Umbilical cord (tissue), 2 donors: ENCODE data around the gene SPRED3. TPM values are rescaled to one million over a fixed set of nuclear protein-coding genes. Genes with fewer than 3 reads are reported as not detected.
"Not testable (repeated sequence)": the region's sequence is repeated elsewhere in the genome, so short reads cannot be mapped to it uniquely, and the experiment has no call there.

Experiments used
- DNase-seq: peaks from one replicate; pipeline ENCODE4 v3.0.0-alpha.2; 2015; ENCODE audit warnings: low spot score
- total RNA-seq: library from RNA; depleted of rRNA; stranded (reverse); fragments of >200 nt; gene quantifications from one replicate; pipeline ENCODE4 v1.2.3, GENCODE V29; 2014; ENCODE audit warnings: low replicate concordance; ENCODE audit not compliant: insufficient read depth

Gene SPRED3
- total RNA-seq, 1 donor from 2014 or later: not detected

DNA sequence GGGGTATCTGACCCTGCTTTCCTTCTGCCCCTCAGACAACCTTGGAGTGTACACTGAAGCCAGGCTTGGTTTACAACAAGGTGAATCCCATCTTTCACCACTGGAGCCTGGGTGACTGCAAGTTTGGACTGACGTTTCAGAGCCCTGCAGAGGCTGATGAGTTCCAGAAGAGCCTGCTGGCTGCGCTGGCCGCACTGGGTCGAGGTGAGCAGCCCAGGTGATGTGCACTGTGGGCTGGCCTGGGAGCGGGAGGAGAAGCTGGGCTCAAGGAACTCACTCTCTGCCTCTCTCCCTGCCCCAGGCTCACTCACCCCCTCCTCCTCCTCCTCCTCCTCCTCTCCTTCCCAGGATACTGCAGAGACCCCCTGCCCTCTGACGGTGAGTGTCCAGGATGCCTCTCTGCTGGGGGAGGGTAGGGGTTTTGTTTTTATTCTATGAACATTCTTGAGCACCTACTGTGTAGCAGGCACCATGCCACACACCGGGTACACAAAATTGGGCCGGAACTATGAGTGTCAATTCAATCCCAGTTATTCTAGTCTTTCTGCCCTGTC, 3.5 kb downstream of the SPRED3 start:
- DNase-seq: no peak

DNA sequence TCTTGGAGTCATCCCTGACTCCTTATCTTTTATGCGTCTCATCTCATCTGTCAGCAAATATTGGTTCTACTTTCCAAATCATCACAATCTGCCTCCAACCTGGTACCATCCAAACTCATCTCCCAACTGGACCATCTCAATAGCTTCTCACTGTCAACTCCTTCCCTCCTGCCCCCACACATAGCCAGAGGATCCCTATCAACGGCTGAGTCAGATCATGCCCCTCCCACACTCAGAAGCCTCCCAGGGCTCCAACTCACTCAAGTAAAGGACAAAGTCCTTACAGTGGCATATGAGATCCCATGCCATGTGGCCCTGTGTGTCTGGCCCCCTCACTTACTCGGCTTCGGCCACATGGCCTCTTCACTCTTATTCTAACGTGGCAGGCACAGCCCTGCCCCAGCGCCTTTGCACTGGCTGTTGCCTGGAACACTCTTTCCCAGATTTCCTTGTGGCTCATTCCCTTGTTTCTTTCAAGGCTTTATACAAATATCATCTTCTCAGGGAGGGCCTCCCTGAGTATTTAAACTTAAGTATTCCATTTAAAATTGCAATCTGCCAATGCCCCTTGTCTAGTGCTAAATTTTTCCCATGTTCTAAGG, 4.3 kb downstream of the SPRED3 start:
- DNase-seq: no peak

DNA sequence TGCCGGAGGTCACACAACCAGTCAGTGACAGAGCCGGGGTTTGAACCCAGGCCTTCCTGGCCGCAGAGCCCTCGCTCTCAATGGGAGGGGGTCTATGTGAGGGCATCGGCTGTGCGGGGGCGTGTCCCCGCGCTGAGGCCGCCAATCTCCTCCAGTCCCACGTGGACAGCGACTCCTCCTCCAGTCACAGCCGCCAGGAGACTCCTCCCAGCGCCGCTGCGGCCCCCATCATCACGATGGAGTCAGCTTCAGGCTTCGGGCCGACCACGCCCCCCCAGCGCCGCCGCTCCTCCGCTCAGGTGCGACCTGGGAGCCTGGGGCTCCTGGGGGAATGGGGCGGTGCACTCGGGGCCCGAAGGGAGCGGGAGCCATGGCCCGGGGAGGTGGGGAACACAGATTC, 6.0 kb downstream of the SPRED3 start:
- no peak for DNase-seq

- no peak for DNase-seq
Measured at GRCh38 chr19:38395381-38396114, 7.1 kb downstream of the SPRED3 start.

GRCh38 chr19:38399081-38399480, 10.6 kb downstream of the SPRED3 start:
- DNase-seq: no peak

DNA sequence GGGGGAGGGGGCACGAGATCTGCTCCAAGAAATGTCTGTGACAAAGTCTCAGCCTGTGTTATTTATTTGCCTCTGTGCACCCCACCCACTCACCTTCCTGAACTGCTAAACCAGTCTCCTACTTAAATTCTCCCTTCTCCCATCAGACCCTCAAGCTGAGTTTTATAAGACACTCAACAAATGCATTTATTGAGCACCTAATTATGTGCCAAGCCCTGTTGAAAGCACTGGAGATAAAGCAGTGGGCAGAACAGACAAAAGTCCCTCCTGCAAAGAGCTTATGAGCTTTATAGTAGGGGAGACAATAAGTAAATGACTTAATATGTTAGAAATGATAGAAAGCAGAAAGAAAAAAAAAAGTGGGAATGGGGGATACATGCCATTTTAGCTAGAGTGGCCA, 11.0 kb downstream of the SPRED3 start:
- DNase-seq: no peak

DNA sequence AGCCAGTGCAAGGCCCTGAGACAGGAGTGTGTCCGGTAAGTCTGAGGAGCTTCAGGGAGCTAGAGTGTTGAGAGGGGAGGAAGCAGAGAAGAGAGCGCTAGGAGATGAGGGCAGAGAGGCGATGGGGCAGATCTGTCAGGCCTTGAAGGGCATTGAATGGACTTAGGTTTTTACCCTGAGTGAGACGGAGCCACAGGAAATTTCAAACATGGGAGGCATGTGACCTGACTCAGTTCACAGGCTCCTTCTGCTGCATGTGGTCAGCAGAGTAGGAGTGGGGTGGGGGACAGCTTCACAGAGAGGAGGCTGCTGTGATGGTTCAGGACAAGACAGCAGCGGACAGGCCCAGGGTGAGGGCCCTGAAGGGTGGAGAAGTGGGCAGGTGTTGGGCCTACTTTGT, 11.9 kb downstream of the SPRED3 start:
- no peak for DNase-seq

- DNase-seq: no peak
Measured at GRCh38 chr19:38401148-38401547, 12.7 kb downstream of the SPRED3 start.

DNA sequence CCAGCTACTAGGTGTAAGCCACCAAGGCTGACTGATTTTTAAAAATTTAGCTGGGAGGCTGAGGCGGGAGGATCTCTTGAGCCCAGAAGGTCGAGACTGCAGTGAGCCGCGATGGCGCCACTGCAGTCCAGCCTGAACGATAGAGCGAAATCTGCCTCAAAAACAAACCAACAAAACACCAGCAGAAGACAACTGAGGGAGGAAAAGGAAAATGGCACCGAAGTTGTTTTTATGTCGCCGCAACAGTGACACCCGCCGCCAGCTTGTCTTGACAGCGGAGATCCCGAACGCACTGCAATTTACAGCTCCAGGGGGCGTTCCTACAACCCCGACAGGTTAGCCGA, 14.1 kb downstream of the SPRED3 start:
- no peak for DNase-seq

GRCh38 chr19:38402967-38403674, 14.6 kb downstream of the SPRED3 start, which contains the start of gene FAM98C:
Gene FAM98C (plus strand): TSS chr19:38403093. CDS start chr19:38403154, 61 bp downstream.
- peak; percentile 98 for DNase-seq

DNA sequence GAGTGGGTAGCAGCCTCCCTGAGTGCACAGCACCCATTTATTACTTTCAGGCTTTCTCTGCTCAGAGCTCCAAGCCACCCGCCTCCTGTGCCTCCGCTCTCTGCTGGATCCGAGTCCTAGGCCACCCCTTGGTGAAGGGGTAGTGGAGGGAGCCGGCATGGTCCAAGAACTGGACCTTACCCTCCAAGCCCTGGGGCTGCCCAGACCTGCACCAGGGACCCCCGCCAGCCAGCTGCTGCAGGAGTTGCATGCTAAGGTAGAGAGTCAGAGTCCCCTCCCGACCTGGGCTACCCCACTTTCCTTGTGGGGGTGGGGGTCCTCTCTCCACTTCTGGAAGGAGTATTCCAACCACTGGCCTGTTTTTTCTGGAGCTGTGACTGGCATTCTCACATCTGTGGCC, 16.4 kb downstream of the SPRED3 start:
- no peak for DNase-seq

DNA sequence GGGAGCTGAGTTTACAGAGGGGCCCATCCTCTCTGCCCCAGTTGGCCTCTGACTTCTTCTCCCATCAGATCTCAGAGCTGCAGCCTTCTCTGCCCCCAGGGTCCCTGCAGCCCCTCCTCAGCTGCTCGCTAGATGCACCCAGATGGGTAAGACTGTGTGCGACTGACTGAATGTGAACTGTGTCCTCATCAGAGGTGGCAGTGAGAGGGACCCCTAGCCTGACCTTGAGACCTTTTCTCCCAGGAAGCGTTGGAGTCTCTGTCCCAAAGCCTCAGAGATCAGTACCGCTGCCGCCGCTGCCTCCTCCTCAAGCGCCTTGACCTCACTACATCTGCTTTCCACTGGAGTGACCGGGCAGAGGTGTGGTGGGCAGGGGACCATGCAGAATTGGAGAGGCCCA, 16.8 kb downstream of the SPRED3 start:
- DNase-seq: no peak

DNA sequence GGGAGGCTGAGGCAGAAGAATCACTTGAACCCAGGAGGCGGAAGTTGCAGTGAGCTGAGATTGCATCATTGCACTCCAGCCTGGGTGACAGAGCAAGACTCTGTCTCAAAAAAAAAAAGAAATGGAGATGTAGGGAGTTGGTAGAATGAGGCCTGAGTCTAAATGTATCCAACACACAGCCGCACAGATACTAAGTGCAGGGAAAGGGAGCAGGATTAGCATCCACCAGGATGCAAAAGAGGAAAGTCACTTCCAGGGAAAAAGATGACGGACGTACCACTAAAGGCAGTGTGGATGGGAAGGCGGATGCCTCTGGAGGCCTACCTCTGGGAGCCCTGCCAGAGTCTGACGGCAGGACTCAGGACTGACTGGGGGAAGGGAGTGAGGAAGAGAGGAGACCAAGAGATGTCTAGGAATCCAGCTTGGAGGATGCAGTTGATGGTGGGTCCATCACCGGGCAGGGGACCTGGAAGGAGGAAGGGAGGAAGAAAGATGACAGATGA, 21.2 kb downstream of the SPRED3 start:
- peak; percentile 78 for DNase-seq

DNA sequence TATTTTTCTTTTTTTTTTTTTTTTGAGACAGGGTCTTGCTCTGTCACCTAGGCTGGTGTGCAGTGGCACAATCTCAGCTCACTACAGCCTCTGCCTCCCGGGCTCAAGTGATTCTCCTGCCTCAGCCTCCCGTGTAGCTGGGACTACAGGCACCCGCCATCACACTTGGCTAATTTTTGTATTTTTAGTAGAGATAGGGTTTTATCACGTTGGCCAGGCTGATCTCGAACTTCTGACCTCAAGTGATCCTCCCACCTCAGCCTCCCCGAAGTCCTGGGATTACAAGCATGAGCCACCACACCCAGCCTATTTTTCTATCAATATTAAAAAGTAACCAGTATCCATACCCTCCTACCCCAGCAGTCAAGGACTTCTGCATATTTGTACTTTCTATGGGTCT, 21.9 kb downstream of the SPRED3 start:
- not testable (repeated sequence) for DNase-seq

- DNase-seq: no peak
Measured at GRCh38 chr19:38411041-38411712, 22.7 kb downstream of the SPRED3 start.

DNA sequence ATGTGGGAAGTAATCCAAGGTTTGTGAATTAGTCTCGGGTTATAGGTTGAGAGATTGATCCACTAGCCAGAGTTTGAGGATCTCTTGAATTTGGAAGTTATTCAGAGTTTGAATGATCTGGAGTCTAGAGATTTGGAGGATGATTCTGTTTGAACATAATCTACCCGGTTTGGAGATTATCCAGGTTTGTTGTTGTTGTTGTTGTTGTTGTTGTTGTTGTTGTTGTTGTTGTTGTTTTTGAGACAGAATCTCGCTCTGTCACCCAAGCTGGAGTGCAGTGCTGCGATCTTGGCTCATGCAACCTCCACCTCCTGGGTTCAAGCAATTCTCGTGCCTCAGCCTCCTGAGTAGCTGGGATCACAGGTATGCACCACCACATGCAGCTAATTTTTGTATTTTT, 23.4 kb downstream of the SPRED3 start:
- DNase-seq: not testable (repeated sequence)

DNA sequence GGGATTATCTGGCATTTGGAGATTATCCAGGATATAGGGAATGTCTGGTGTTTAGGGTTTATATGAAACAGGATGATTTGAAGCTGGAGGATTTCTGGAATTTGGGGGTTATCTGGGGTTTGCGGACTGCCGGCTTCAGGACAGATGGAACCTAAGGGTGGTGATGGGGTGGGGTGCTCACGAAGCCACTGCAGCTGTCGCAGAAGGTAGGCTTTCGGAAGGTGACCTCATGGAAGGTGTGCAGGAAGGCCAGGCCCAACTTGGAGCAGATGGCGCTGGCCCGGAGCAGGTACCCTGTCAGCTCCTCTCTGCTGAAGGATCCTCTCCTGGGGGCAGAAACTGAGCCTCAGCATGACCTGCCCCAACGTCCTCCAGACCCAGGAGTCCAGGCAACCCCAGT, 24.0 kb downstream of the SPRED3 start:
- DNase-seq: no peak

GRCh38 chr19:38412961-38413360, 24.5 kb downstream of the SPRED3 start:
- no peak for DNase-seq

DNA sequence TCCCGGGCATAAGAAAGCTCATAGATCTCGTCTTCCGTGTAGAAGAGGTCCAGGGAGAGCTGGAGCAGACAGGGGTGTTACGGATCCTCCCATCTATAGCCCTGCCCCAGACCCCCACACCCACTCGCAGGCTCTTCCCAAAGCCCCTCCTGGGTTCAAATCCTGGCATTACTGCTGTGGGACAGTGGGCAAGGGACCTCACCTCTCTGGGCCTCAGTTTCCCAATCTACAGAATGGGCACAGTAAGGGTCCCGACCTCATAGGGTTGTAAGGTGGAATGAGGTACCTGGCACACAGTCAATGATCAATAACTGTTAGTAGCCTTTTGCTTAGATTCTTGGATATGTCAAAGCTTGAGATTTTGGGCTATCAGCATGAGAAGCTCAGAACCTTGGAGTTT, 24.9 kb downstream of the SPRED3 start:
- DNase-seq: no peak

DNA sequence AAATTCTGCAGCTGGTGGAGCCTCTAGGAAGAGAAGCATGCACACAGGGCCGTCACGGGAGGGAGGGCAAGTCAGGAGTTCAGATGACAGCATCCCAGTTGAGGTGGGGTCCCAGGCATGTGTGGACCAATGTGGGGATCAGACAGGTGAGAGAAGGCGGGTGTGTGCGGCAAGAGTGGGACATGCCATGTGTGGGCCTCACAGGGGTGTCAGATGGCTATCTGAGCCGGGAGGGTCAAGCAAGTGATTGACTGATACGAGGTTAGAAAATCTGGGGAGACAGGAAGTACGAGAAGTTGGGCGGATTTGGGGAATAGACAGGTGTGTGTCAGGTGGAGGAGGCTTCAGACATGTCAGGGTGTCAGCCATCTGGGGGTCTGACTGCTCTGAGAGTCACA, 28.6 kb downstream of the SPRED3 start:
- DNase-seq: no peak

GRCh38 chr19:38417544-38418506, 29.3 kb downstream of the SPRED3 start:
- peak; percentile 23 for DNase-seq
